PFSK-1 (cell line): ENCODE results near the gene MS4A8.

ENCODE experiments used
- FOXP2 ChIP-seq: optimal IDR thresholded peaks from 2 replicates; pipeline ENCODE3; 2011; ENCODE audit warnings: borderline replicate concordance, control low read depth, inconsistent platforms; ENCODE audit not compliant: insufficient read depth; ENCODE audit errors: extremely low read length, extremely low read depth
- POLR2AphosphoS5 ChIP-seq: IDR thresholded peaks from 2 replicates; pipeline ENCODE4 v1.6.1; 2012; ENCODE audit warnings: low read depth, mild to moderate bottlenecking, control low read depth, low read length, moderate library complexity
- SIN3A ChIP-seq: IDR thresholded peaks from 2 replicates; pipeline ENCODE4 v1.6.1; 2012; ENCODE audit warnings: mild to moderate bottlenecking, low read length, moderate library complexity, borderline replicate concordance; ENCODE audit not compliant: insufficient read depth
- TAF1 ChIP-seq: IDR thresholded peaks from 2 replicates; pipeline ENCODE4 v1.6.1; 2012; ENCODE audit warnings: low read length, control low read depth, borderline replicate concordance; ENCODE audit not compliant: insufficient read depth
- TF ChIP-seq, protein P1 (sequence below), 2 experiments: IDR thresholded peaks; 2 replicates each; pipeline versions ENCODE4 v1.6.1 to v1.8.0; 2011 to 2012; ENCODE audit warnings: low read depth in 2 of 2, low read length in 2 of 2, control low read depth in 1 of 2, inconsistent platforms in 1 of 2, mild to moderate bottlenecking in 1 of 2, moderate library complexity in 1 of 2; ENCODE audit not compliant: insufficient read depth in 1 of 2

Gene MS4A8

DNA sequence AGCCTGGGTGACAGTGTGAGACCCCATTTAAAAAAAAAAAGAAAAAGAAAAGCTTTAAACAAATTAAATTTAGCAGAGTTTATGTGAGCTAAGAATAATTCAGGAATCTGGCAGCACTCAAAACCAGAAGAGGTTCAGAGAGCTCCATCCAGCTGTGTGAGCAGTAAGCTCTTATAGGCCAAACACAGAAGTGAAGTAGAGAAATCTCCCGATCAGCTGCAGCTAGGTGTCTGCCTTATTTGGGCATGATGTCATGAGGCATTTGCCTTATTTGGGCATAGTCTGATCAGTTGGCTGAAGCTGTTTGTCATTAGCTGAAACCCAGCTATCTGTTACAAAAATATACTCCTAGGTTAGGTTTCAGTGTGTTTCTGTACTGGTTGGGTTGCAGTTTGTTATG is 65.5 kb downstream of the MS4A8 start:
- TF ChIP-seq SIN3A (no peak), POLR2AphosphoS5 (no peak), FOXP2 (no peak), TAF1 (no peak)
- TF ChIP-seq, protein P1, sequence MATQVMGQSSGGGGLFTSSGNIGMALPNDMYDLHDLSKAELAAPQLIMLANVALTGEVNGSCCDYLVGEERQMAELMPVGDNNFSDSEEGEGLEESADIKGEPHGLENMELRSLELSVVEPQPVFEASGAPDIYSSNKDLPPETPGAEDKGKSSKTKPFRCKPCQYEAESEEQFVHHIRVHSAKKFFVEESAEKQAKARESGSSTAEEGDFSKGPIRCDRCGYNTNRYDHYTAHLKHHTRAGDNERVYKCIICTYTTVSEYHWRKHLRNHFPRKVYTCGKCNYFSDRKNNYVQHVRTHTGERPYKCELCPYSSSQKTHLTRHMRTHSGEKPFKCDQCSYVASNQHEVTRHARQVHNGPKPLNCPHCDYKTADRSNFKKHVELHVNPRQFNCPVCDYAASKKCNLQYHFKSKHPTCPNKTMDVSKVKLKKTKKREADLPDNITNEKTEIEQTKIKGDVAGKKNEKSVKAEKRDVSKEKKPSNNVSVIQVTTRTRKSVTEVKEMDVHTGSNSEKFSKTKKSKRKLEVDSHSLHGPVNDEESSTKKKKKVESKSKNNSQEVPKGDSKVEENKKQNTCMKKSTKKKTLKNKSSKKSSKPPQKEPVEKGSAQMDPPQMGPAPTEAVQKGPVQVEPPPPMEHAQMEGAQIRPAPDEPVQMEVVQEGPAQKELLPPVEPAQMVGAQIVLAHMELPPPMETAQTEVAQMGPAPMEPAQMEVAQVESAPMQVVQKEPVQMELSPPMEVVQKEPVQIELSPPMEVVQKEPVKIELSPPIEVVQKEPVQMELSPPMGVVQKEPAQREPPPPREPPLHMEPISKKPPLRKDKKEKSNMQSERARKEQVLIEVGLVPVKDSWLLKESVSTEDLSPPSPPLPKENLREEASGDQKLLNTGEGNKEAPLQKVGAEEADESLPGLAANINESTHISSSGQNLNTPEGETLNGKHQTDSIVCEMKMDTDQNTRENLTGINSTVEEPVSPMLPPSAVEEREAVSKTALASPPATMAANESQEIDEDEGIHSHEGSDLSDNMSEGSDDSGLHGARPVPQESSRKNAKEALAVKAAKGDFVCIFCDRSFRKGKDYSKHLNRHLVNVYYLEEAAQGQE (IDR thresholded peaks at IDR 0.05; ENCODE audit: insufficient read depth in 1 of 2, low read depth in 2 of 2, low read length in 2 of 2) = no peak

DNA sequence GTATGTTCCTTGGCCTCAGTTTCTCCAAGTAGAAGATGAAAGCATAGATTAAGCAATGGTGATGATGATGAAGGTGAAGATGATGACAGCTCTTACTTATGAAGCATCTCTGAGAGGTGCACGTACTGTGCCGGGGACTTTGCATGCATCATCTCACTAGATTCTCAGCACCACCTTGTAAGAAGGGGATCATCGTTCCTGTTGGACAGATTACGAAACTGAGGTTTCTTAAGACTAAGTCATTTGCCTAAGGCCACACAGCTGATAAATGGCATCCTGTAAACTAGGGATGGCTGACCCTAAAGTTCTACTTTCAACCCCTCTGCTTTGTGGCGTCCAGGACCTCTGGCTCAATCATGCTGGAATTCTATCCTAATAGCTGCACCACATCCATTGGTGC is 65.9 kb downstream of the MS4A8 start:
- TF ChIP-seq TAF1 (no peak), POLR2AphosphoS5 (no peak), SIN3A (no peak), FOXP2 (no peak)
- TF ChIP-seq, protein P1 (IDR thresholded peaks at IDR 0.05; ENCODE audit: insufficient read depth in 1 of 2, low read depth in 2 of 2, low read length in 2 of 2) = no peak
